Measurements from ENCODE around the gene GSE1.
A peak's percentile ranks its signal among the peaks of the same experiment; 100 is the strongest.

Gene GSE1

DNA sequence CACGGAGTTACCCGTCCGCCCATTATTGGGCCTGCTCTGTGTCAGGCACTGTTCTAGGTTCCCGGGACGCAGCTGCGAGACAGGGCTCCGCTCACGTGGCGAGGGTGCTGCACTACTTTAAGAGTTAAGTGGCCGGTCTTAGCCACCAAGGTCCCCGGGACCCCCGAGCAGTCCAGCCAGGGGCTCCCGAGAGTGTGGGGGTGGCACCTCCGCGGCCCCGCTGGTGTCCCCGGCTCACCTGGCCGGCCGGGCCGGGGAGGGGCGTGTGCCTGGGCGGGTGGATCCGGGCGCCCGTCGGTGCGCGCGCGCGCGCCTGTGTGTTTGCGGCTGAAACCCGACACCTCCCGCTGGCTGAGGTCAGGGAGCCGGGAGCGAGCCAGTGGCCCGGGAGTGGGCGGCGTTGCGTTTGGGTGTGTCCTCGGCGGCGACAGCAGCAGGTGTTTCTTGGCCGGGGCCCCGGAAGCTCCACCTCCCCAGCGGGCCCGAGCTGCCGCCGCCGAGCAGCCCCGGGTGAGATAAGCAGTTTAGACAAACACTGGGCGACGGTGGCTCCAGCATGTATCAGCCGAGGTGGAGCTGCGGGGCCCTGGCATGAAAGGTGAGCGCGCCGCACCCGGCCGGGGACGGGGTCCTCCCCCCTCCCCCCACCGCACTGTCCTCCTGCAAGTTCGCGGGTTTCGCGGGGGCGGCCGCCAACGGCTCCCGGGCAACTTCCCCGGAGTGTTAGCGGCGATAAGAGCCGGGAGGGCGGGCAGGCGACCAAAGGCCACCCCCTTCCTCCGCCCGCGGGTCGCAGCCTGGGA is at the start of gene GSE1:
GSE1 (plus strand) TSS at position 522 of the 803 bp plus-strand sequence; CDS start at position 592, 70 bp downstream.
- peak; percentile 70 for DNase-seq (ENCODE audit: low read depth)
- TF ChIP-seq, protein P1, sequence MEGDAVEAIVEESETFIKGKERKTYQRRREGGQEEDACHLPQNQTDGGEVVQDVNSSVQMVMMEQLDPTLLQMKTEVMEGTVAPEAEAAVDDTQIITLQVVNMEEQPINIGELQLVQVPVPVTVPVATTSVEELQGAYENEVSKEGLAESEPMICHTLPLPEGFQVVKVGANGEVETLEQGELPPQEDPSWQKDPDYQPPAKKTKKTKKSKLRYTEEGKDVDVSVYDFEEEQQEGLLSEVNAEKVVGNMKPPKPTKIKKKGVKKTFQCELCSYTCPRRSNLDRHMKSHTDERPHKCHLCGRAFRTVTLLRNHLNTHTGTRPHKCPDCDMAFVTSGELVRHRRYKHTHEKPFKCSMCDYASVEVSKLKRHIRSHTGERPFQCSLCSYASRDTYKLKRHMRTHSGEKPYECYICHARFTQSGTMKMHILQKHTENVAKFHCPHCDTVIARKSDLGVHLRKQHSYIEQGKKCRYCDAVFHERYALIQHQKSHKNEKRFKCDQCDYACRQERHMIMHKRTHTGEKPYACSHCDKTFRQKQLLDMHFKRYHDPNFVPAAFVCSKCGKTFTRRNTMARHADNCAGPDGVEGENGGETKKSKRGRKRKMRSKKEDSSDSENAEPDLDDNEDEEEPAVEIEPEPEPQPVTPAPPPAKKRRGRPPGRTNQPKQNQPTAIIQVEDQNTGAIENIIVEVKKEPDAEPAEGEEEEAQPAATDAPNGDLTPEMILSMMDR (conservative IDR thresholded peaks at IDR 0.05; ENCODE audit: low read depth, low read length) = no peak
- H3K4me3 ChIP-seq (ENCODE audit: low read depth, low read length) = peak within 1 kb of the TSS; percentile 48

DNA sequence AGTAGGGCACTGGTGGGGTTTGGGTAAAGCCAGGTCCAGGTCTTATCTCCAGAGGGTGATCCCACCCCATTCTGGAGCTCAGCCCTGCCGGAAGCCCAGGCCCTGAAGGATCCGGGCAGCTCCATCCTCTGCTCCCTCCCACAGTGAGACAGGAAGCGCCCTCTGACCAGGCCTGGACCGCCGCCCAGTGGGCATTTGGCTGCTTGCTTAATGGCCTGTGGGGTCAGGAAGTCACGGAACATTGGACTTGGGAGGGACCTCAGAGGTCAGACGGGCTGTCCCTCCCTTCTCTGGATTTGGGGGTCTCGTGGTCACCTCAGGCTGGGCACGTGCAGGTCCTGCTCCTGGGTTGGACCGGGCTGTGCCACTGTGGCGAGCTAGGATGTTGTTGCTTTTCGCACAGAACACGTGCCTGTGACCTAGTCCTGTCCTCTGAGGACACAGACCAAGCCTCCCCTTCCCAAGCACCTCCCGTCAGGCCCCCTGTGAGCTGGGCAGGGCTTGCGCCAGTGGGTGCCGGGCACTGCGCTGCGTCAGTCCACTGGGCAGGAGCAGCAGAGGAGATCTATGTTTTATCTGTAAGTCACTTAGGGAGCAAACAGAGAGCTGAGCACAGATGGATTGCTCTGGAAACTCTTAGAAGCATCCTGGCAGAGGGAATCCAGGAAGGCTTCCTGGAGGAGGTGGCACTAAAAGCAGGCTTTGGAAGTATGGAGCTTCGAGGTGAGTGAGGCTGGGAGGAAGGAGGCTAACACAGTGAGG is 49.4 kb upstream of the GSE1 start:
- H3K4me3 ChIP-seq (ENCODE audit: low read depth, low read length) = no peak overlapping the region
- peak; percentile 62 for DNase-seq (ENCODE audit: low read depth)
- TF ChIP-seq, protein P1 (conservative IDR thresholded peaks at IDR 0.05; ENCODE audit: low read depth, low read length) = peak; percentile 21

DNA sequence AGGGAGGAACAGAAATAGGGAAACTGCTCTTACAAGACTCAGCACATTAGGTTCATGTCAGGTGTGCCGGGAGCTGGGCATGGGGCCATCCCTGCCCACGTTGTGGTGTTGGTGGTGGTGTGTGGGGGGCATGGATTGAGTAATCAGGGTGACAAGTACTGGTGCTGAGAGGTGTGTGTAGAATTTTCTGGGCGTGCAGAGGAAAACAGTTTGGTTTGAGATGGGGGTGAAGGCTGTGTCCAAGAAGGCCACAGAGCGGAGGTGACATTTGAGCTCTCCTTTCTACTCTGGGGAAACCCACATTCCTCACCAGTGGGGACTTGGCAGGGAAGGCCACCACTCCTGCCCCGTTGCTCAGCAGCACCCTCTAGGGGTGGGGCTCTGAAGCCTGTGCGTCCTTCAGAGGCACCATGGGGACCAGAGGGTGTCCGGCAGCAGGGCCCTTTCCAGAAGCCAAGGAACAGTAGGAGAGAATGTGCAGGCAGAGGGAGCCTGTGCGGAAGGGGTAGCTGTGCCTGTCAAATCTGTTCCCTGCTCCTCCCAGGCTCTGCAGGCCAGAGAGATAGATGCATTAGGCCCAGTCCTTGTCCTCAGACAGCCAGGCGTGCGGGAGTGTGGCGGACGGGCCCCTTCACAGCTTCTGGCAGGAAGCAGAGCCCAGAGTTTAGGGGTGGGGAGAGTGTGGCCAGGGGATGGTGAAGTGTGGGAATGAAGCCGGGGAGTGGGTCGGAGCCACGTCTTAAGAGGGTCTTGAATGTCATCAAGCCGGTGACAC is 48.7 kb upstream of the GSE1 start:
- no peak for DNase-seq (ENCODE audit: low read depth)
- no peak overlapping the region for H3K4me3 ChIP-seq (ENCODE audit: low read depth, low read length)
- TF ChIP-seq, protein P1 (conservative IDR thresholded peaks at IDR 0.05; ENCODE audit: low read depth, low read length) = peak; percentile 70

DNA sequence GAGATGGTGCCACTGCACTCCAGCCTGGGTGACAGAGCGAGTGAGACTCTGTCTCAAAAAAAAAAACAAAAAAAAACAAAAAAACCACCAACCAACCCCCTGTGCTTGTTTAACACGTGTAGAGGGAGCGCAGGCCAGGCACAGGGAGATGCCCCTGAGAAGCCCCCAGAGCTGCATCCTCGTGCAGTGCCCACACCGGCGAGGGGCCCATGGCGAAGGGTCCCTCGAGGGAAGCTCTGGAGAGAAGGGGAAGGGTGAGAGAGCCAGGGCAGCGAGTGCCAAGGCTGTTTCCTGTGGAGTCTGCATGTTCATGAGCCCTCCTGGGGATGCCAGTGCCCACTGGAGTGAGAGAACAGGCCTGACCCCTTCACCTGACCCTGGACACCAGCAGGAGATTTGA is 47.8 kb upstream of the GSE1 start:
- DNase-seq (ENCODE audit: low read depth) = no peak
- TF ChIP-seq, protein P1 (conservative IDR thresholded peaks at IDR 0.05; ENCODE audit: low read depth, low read length) = no peak
- no peak overlapping the region for H3K4me3 ChIP-seq (ENCODE audit: low read depth, low read length)

DNA sequence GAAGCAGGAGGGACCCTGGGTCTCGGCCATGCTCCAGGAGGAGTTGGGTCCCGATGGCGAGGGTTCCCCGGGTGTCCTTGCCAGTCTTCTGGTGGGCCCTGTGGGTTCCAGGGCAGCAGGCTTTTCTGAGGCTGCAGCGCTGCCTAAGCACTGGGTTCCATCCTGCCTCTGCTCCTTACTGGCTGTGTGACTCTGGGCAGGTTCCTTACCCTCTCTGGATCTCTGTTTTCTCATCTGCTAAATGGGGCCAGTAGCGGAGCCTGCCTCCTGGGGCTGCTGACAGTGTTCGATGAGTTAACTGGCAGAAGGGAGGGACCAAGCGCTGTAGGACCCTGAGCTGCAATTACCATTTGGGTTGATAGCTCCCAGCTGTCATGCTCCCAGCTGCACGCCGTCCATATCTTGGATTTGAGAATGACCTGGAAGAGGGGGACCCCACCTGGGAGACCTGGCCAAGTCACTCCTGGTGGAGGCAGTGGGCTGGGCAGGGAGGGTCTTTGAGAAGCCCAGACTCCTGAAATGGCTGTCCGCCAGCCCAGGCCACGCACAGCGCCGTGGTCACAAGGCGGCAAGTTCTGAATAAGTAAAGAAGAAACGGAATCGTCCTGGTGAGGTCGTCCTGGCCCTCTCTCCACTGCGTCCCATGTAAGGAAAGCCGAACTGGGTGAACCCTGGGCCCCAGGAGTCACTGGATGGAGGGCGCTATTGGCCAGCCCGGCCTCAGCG is 47.2 kb upstream of the GSE1 start:
- no peak overlapping the region for H3K4me3 ChIP-seq (ENCODE audit: low read depth, low read length)
- TF ChIP-seq, protein P1 (conservative IDR thresholded peaks at IDR 0.05; ENCODE audit: low read depth, low read length) = no peak
- no peak for DNase-seq (ENCODE audit: low read depth)

DNA sequence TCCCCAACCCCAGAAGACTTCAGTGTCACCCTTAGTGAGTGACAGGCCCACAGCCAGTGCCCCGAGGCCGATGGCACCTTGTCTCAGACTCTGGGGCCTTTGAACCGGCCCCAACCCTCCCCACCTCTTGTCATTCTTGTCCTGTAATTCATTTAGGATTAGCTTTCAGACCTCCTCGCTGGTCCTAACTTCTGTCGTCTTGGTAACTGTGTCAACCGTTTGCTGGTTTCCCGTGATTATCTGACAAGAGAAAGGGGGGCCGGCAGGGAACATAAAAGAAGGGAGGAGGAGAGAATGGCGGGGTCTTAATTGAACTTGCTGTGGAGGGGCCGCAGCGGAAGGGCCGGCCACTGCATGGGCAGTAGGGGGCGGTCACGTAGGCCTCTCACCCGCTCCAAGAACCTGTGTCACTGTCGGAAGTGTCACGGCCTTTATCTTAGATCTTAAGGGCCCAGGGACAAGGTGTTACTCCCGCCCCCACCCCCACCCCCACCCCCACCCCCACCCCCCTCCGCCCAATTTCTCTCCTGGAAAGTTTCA is 46.5 kb upstream of the GSE1 start:
- TF ChIP-seq, protein P1 (conservative IDR thresholded peaks at IDR 0.05; ENCODE audit: low read depth, low read length) = no peak
- no peak for DNase-seq (ENCODE audit: low read depth)
- no peak overlapping the region for H3K4me3 ChIP-seq (ENCODE audit: low read depth, low read length)
